H9 (cell line): ENCODE results near the gene EPAS1. TPM values are rescaled to one million over a fixed set of nuclear protein-coding genes. Genes with fewer than 3 reads are reported as not detected.

ENCODE experiments used
- DNase-seq: peaks from one replicate; pipeline ENCODE4 v3.0.0-alpha.2; 2017
- H2AFZ ChIP-seq: one replicate; pipeline ENCODE4 v1.6.1; 2013; ENCODE audit warnings: mild to moderate bottlenecking, low read length, control low read depth, moderate library complexity
- H2AK5ac ChIP-seq: 2 replicates; pipeline ENCODE4 v1.6.1; 2013; ENCODE audit warnings: low read length, control low read depth, mixed read lengths; ENCODE audit not compliant: insufficient read length
- H2BK120ac ChIP-seq: one replicate; pipeline ENCODE4 v1.6.1; 2013; ENCODE audit warnings: low read depth, mild to moderate bottlenecking, low read length, control low read depth, inconsistent platforms; ENCODE audit not compliant: poor library complexity, severe bottlenecking
- H2BK12ac ChIP-seq: 2 replicates; pipeline ENCODE4 v1.6.1; 2013; ENCODE audit warnings: low read length, control low read depth, mixed read lengths, low read depth; ENCODE audit not compliant: insufficient read length
- H2BK15ac ChIP-seq: 2 replicates; pipeline ENCODE4 v1.6.1; 2013; ENCODE audit warnings: low read depth, low read length, control low read depth
- H2BK20ac ChIP-seq: one replicate; pipeline ENCODE4 v1.6.1; 2013; ENCODE audit warnings: low read depth, mild to moderate bottlenecking, low read length, control low read depth, inconsistent platforms; ENCODE audit not compliant: poor library complexity, severe bottlenecking
- H2BK5ac ChIP-seq: 2 replicates; pipeline ENCODE4 v1.6.1; 2013; ENCODE audit warnings: low read length, control low read depth, mixed read lengths; ENCODE audit not compliant: insufficient read length
- H3K14ac ChIP-seq: 2 replicates; pipeline ENCODE4 v1.6.1; 2013; ENCODE audit warnings: low read length, control low read depth; ENCODE audit not compliant: insufficient read depth
- H3K18ac ChIP-seq: 2 replicates; pipeline ENCODE4 v1.6.1; 2013; ENCODE audit warnings: low read depth, mild to moderate bottlenecking, mixed read lengths, low read length, control low read depth; ENCODE audit not compliant: insufficient read length
- H3K23ac ChIP-seq: 2 replicates; pipeline ENCODE4 v1.6.1; 2013; ENCODE audit warnings: low read length, control low read depth, mixed read lengths, low read depth; ENCODE audit not compliant: insufficient read length
- H3K23me2 ChIP-seq: 2 replicates; pipeline ENCODE4 v1.6.1; 2013; ENCODE audit warnings: low read depth, mild to moderate bottlenecking, mixed read lengths, low read length, control low read depth; ENCODE audit not compliant: insufficient read length, poor library complexity, severe bottlenecking
- H3K27ac ChIP-seq: 2 replicates; pipeline ENCODE4 v1.5.1; 2013; ENCODE audit warnings: low read length, control low read depth, mixed read lengths, low read depth; ENCODE audit not compliant: insufficient read length
- H3K27me3 ChIP-seq: 2 replicates; pipeline ENCODE4 v1.6.1; 2013; ENCODE audit warnings: low read length, control low read depth, inconsistent platforms; ENCODE audit not compliant: insufficient read depth
- H3K4ac ChIP-seq: 2 replicates; pipeline ENCODE4 v1.6.1; 2013; ENCODE audit warnings: low read depth, mild to moderate bottlenecking, control low read depth, inconsistent platforms, low read length, moderate library complexity
- H3K4me1 ChIP-seq: 2 replicates; pipeline ENCODE4 v1.6.1; 2013; ENCODE audit warnings: low read length, control low read depth, inconsistent platforms; ENCODE audit not compliant: insufficient read depth
- H3K4me2 ChIP-seq: 2 replicates; pipeline ENCODE4 v1.6.1; 2013; ENCODE audit warnings: low read length, control low read depth, mixed read lengths; ENCODE audit not compliant: insufficient read length, insufficient read depth
- H3K56ac ChIP-seq: 2 replicates; pipeline ENCODE4 v1.6.1; 2013; ENCODE audit warnings: low read depth, mild to moderate bottlenecking, mixed read lengths, low read length, control low read depth; ENCODE audit not compliant: insufficient read length
- H3K79me1 ChIP-seq: 2 replicates; pipeline ENCODE4 v1.6.1; 2013; ENCODE audit warnings: low read depth, mild to moderate bottlenecking, moderate library complexity, low read length, control low read depth, inconsistent platforms; ENCODE audit not compliant: insufficient read depth, poor library complexity, severe bottlenecking
- H3K79me2 ChIP-seq: 2 replicates; pipeline ENCODE4 v1.6.1; 2013; ENCODE audit warnings: low read length, control low read depth, inconsistent platforms; ENCODE audit not compliant: insufficient read depth
- H3K9ac ChIP-seq: 2 replicates; pipeline ENCODE4 v1.6.1; 2013; ENCODE audit warnings: low read length, control low read depth, mixed read lengths; ENCODE audit not compliant: insufficient read length; ENCODE audit errors: extremely low read depth
- H3K9me3 ChIP-seq: one replicate; pipeline ENCODE4 v1.6.1; 2013; ENCODE audit warnings: low read depth, low read length, inconsistent platforms; ENCODE audit not compliant: control insufficient read depth
- H3T11ph ChIP-seq: one replicate; pipeline ENCODE4 v1.6.1; 2013; ENCODE audit warnings: mild to moderate bottlenecking, low read length, control low read depth, inconsistent platforms
- H4K20me1 ChIP-seq: one replicate; pipeline ENCODE4 v1.6.1; 2013; ENCODE audit not compliant: control insufficient read depth, insufficient read length, insufficient read depth
- H4K5ac ChIP-seq: 2 replicates; pipeline ENCODE4 v1.6.1; 2013; ENCODE audit warnings: low read depth, mild to moderate bottlenecking, mixed read lengths, low read length, control low read depth; ENCODE audit not compliant: insufficient read length
- H4K8ac ChIP-seq: replicated peaks from 2 replicates; pipeline ENCODE4 v1.6.1; 2013; ENCODE audit warnings: low read length, control low read depth, mixed read lengths, low read depth; ENCODE audit not compliant: insufficient read length
- H4K91ac ChIP-seq: 2 replicates; pipeline ENCODE4 v1.6.1; 2013; ENCODE audit warnings: low read depth, mild to moderate bottlenecking, moderate library complexity, mixed read lengths, low read length, control low read depth; ENCODE audit not compliant: insufficient read length
- H3K27ac Mint-ChIP-seq, 3 experiments: 2 replicates in 2 of 3; 3 replicates in 1 of 3; pipeline ENCODE4 v1.8.0; 2020 to 2021; ENCODE audit warnings: mixed read lengths in 3 of 3, mild to moderate bottlenecking in 1 of 3, moderate library complexity in 1 of 3
- H3K27me3 Mint-ChIP-seq: 2 replicates; pipeline ENCODE4 v1.8.0; 2021; ENCODE audit warnings: low read depth, mild to moderate bottlenecking, moderate library complexity, mixed read lengths
- H3K36me3 Mint-ChIP-seq, 3 experiments: 2 replicates in 2 of 3; 3 replicates in 1 of 3; pipeline ENCODE4 v1.8.0; 2020 to 2021; ENCODE audit warnings: low read depth in 3 of 3, mixed read lengths in 3 of 3; ENCODE audit not compliant: insufficient read depth in 1 of 3
- H3K4me1 Mint-ChIP-seq, 2 experiments: 2 replicates each; pipeline ENCODE4 v1.8.0; 2020; ENCODE audit warnings: mixed read lengths in 2 of 2
- H3K4me3 Mint-ChIP-seq, 2 experiments: 2 replicates in 1 of 2; 3 replicates in 1 of 2; pipeline ENCODE4 v1.8.0; 2020 to 2021; ENCODE audit warnings: mild to moderate bottlenecking in 2 of 2, mixed read lengths in 2 of 2, moderate library complexity in 1 of 2
- H3K9me3 Mint-ChIP-seq, 2 experiments: 2 replicates in 1 of 2; 3 replicates in 1 of 2; pipeline ENCODE4 v1.8.0; 2020; ENCODE audit warnings: mild to moderate bottlenecking in 2 of 2, mixed read lengths in 2 of 2, moderate library complexity in 1 of 2
- WGBS: extraction: QIAGEN DNeasy Blood & Tissue Kit; methylation state at CpG from one replicate; pipeline ENCODE4 v1.1.7; 2013; ENCODE audit warnings: missing lambda C conversion rate, low lambda C conversion rate, mixed read lengths; ENCODE audit not compliant: insufficient read length; ENCODE audit errors: extremely low coverage; 5-methylcytosine and 5-hydroxymethylcytosine counted together
- total RNA-seq: library from RNA; stranded (reverse); gene quantifications from 2 replicates; pipeline ENCODE4 v1.2.1, GENCODE V29; 2021
- TF ChIP-seq, protein P1 (sequence below): fragments of 200-600 bp; sonication (generic); conservative IDR thresholded peaks from 3 replicates; pipeline ENCODE4 v1.8.0; 2021; ENCODE audit warnings: antibody characterized with exemption, mild to moderate bottlenecking

Gene EPAS1
- total RNA-seq, 1 experiment from 2014 or later: 1.1 TPM

DNA sequence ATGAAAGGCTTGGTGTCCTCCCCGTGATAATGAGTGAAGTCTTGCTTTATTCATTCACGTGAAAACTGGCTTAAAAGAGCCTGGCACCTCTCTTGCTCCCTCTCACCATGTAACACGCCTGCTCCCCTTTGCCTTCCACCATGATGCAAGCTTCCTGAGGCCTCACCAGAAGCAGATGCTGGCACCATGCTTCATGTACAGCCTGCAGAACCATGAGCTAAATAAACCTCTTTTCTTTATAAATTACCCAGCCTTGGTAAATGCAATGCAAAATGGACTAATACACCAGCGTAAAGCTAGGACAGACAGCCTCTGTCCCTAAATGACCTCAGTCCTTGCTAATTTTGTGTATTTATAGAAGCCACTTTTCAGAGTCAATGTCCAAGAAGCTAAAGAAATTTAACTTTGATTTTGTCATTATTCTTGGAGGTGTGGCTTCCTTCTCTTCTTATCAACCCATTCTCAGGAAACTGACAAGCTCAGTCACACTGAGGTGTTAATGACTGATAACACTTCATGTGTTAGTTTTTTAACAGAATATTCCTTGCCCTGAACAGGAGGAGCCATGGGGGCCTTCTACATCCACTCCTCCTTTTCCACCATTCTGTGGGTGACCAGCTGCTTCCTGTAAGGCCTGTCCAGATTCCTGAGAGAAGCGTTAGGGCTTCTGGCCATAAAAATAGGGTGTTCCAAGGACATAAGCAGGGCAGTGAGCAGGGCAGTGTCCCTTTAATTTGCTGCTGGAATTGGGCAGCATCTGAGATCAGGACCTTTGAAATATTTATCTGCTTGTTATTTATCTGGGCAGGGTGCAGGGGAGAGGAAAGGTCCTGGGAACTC is 38.0 kb upstream of the EPAS1 start:
- Histone ChIP-seq H4K5ac (no peak overlapping the region), H3K4ac (no peak overlapping the region), H2AFZ (no peak overlapping the region), H2BK5ac (no peak overlapping the region), H3K79me2 (no peaks in the 10 kb centered on the region), H2BK15ac (no peak overlapping the region), H3K4me2 (no peak overlapping the region), H3K56ac (no peak overlapping the region), H3K27ac (no peak overlapping the region), H3K4me1 (no peaks in the 10 kb centered on the region), H3K79me1 (no peaks in the 10 kb centered on the region), H4K8ac (no peak overlapping the region), H3K18ac (no peak overlapping the region), H2BK120ac (no peak overlapping the region), H3T11ph (no peak overlapping the region), H3K23ac (no peak overlapping the region), H2BK20ac (no peak overlapping the region), H2AK5ac (no peak overlapping the region), H3K9me3 (no peaks in the 10 kb centered on the region), H3K23me2 (no peaks in the 10 kb centered on the region), H2BK12ac (no peak overlapping the region), H4K20me1 (no peaks in the 10 kb centered on the region), H4K91ac (no peak overlapping the region), H3K9ac (no peak overlapping the region), H3K27me3 (no peaks in the 10 kb centered on the region), H3K14ac (no peak overlapping the region)
- no peaks in the 10 kb centered on the region for H3K9me3 Mint-ChIP-seq
- peaks cover 1% of the 10 kb centered on the region; the same call in 1 of the 2 replicates for H3K27me3 Mint-ChIP-seq
- H3K4me3 Mint-ChIP-seq: no peak overlapping the region
- no peak overlapping the region for H3K27ac Mint-ChIP-seq
- H3K36me3 Mint-ChIP-seq: no peaks in the 10 kb centered on the region
- TF ChIP-seq, protein P1, sequence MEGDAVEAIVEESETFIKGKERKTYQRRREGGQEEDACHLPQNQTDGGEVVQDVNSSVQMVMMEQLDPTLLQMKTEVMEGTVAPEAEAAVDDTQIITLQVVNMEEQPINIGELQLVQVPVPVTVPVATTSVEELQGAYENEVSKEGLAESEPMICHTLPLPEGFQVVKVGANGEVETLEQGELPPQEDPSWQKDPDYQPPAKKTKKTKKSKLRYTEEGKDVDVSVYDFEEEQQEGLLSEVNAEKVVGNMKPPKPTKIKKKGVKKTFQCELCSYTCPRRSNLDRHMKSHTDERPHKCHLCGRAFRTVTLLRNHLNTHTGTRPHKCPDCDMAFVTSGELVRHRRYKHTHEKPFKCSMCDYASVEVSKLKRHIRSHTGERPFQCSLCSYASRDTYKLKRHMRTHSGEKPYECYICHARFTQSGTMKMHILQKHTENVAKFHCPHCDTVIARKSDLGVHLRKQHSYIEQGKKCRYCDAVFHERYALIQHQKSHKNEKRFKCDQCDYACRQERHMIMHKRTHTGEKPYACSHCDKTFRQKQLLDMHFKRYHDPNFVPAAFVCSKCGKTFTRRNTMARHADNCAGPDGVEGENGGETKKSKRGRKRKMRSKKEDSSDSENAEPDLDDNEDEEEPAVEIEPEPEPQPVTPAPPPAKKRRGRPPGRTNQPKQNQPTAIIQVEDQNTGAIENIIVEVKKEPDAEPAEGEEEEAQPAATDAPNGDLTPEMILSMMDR: no peak
- WGBS: no CpG with 5 or more reads among the region's 5 CpGs
- DNase-seq: no peak
- no peaks in the 10 kb centered on the region for H3K4me1 Mint-ChIP-seq
